ENCODE measurements around the gene ZNF219. TPM values are rescaled to one million over a fixed set of nuclear protein-coding genes. Genes with fewer than 3 reads are reported as not detected.

The ZNF219 gene
- total and polyA plus RNA-seq, 2 of the 13 experiments (the other 11 are each of a cell fraction or from before 2014, with no cell fraction given), result 34.5 to 36.6 TPM

DNA sequence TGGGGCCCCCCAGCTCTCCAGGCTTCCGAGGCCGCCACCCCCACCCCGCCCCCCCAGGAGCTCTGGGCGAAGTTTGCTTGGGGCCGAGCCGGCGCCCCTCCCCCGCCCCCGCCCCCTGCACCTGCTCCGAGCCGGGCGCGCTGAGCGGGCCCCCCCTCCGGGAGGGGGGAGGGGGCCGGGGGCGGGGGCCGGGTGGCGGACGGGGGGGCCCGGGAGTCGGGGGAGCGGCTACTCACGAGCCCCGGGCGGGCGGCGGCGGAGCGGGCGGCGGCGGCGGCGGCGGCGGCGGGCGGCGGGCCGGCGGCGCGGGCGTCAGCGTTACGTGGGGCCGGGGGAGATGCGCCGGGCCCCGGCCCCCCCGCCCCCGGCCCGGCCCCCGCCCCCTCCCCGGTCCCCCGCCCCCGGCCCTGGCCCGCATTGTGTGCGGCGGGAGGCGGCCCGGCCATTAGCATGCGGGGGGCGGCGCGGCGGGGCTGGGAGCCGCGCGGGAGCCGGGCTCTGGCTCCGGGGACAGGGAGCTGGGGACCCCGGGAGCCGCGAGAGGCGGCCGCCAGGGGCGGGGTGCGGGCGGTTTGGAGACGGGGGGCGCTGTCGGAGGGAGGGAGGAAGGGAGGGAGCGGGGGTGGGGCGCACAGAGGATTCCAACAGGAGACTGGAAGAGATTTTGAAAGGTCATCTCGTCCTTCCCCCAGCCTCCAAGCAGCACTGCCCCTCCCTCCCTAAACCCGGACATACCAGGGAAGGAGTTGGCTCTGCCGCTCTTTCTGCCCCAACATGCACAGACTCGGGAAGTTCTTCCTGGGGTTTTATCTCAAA is at the start of gene ZNF219 (continued):
- TF ChIP-seq GLI4 (CRISPR knock-in tag; IDR thresholded peaks at IDR 0.05; ENCODE audit: borderline replicate concordance) (no peak), NR2C2 (CRISPR knock-in tag; IDR thresholded peaks at IDR 0.05; ENCODE audit: borderline replicate concordance) (peak; percentile 72), KDM4B (CRISPR knock-in tag; IDR thresholded peaks at IDR 0.05) (no peak), NFYB (CRISPR knock-in tag; IDR thresholded peaks at IDR 0.05) (no peak), ZNF34 (CRISPR knock-in tag; IDR thresholded peaks at IDR 0.05; ENCODE audit: borderline replicate concordance) (no peak), ZNF777 (CRISPR knock-in tag; IDR thresholded peaks at IDR 0.05) (no peak), KLF11 (CRISPR knock-in tag; IDR thresholded peaks at IDR 0.05) (no peak), RNF2 (conservative IDR thresholded peaks at IDR 0.05; ENCODE audit: low read depth) (no peak), TOPORS (CRISPR knock-in tag; IDR thresholded peaks at IDR 0.05) (no peak), HDAC2 (CRISPR knock-in tag; IDR thresholded peaks at IDR 0.05) (no peak), KAT2B (IDR thresholded peaks at IDR 0.05; ENCODE audit: borderline replicate concordance, low read depth, low read length) (no peak), ZNF83 (CRISPR knock-in tag; IDR thresholded peaks at IDR 0.05; ENCODE audit: borderline replicate concordance) (no peak), SMYD3 (CRISPR knock-in tag; IDR thresholded peaks at IDR 0.05) (no peak), ZNF7 (CRISPR knock-in tag; IDR thresholded peaks at IDR 0.05) (no peak), ZBTB7B (CRISPR knock-in tag; IDR thresholded peaks at IDR 0.05) (no peak), ZC3H4 (CRISPR knock-in tag; IDR thresholded peaks at IDR 0.05; ENCODE audit: borderline replicate concordance) (no peak), CAMTA2 (CRISPR knock-in tag; IDR thresholded peaks at IDR 0.05; ENCODE audit: borderline replicate concordance) (no peak), FOXK2 (IDR thresholded peaks at IDR 0.05) (no peak), ZNF20 (CRISPR knock-in tag; IDR thresholded peaks at IDR 0.05) (no peak), ZBTB1 (CRISPR knock-in tag; IDR thresholded peaks at IDR 0.05; ENCODE audit: borderline replicate concordance) (no peak), ATF3 (CRISPR knock-in tag; IDR thresholded peaks at IDR 0.05) (no peak), ZUFSP (CRISPR knock-in tag; IDR thresholded peaks at IDR 0.05; ENCODE audit: borderline replicate concordance) (no peak), ZNF891 (CRISPR knock-in tag; IDR thresholded peaks at IDR 0.05) (no peak), GTF3A (CRISPR knock-in tag; conservative IDR thresholded peaks at IDR 0.05) (no peak), ZNF180 (CRISPR knock-in tag; IDR thresholded peaks at IDR 0.05; ENCODE audit: borderline replicate concordance, low read depth) (no peak)
- TF ChIP-seq, protein P1, sequence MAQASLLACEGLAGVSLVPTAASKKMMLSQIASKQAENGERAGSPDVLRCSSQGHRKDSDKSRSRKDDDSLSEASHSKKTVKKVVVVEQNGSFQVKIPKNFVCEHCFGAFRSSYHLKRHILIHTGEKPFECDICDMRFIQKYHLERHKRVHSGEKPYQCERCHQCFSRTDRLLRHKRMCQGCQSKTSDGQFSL (CRISPR knock-in tag; IDR thresholded peaks at IDR 0.05), result peak; percentile 45; the same call in 1 of the 2 replicates
- TF ChIP-seq, protein P2, sequence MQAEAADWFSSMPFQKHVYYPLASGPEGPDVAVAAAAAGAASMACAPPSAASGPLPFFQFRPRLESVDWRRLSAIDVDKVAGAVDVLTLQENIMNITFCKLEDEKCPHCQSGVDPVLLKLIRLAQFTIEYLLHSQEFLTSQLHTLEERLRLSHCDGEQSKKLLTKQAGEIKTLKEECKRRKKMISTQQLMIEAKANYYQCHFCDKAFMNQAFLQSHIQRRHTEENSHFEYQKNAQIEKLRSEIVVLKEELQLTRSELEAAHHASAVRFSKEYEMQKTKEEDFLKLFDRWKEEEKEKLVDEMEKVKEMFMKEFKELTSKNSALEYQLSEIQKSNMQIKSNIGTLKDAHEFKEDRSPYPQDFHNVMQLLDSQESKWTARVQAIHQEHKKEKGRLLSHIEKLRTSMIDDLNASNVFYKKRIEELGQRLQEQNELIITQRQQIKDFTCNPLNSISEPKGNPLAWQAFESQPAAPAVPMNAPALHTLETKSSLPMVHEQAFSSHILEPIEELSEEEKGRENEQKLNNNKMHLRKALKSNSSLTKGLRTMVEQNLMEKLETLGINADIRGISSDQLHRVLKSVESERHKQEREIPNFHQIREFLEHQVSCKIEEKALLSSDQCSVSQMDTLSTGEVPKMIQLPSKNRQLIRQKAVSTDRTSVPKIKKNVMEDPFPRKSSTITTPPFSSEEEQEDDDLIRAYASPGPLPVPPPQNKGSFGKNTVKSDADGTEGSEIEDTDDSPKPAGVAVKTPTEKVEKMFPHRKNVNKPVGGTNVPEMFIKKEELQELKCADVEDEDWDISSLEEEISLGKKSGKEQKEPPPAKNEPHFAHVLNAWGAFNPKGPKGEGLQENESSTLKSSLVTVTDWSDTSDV (CRISPR knock-in tag; IDR thresholded peaks at IDR 0.05), result no peak

Measured in HepG2 (cell line).